ENCODE measurements around the gene FLNA. TPM values are rescaled to one million over a fixed set of nuclear protein-coding genes. Genes with fewer than 3 reads are reported as not detected.

Gene FLNA
- total RNA-seq, 4 donors from 2014 or later = 462 to 1,045 (median 723) TPM

- TF ChIP-seq CTCF (IDR thresholded peaks at IDR 0.05; ENCODE audit: low read depth) = no peak
Observed at GRCh38 chrX:154373340-154374306, 811 bp downstream of the FLNA start.

DNA sequence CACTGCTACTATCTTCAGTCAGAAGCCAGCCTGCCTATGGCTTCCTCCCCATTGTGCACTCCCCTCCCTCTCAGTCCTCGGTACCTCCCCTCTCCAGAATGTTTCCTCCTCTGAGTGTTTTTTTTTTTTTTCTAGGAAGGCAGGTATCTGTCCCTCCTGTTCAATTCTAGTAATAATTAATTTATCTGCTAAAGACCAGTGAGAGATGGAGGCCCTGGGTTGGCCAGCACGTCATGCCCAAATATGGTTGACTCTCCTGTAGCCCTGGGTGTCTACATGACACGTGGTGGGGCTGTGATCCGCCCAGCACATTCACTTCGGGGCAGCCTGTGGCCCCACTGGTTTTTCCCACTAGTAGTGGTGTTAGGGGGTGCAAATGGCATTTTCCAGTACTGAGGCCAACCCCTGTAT lies 1.8 kb downstream of the FLNA start:
- no peak for TF ChIP-seq CTCF (IDR thresholded peaks at IDR 0.05; ENCODE audit: low read depth)

DNA sequence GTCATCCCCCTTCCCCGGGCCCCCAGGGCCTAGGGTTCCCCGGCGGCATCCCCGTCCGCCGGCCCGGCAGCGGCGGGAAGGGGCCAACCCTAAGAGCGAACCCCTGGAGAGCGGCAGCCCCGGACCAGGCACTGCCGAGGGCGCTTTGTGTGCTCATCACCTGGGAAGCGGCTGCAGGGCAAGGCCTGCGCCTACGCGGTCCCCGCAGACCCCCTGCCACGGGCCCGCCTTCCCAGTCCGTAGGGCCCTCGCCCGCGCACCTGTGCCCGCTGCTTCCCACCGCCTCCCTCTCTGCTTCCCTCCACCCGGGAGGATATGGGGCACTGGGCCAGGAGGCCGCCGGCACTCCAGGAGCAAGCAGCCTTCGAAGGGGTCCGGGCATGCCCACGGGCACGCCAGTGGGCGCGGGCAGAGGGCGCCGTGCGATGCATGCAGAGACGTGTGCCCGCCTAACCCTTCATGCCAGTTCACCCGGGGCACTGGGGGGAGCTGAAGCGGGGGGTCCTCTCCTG lies 2.6 kb downstream of the FLNA start:
- TF ChIP-seq CTCF (IDR thresholded peaks at IDR 0.05; ENCODE audit: low read depth) = no peak

DNA sequence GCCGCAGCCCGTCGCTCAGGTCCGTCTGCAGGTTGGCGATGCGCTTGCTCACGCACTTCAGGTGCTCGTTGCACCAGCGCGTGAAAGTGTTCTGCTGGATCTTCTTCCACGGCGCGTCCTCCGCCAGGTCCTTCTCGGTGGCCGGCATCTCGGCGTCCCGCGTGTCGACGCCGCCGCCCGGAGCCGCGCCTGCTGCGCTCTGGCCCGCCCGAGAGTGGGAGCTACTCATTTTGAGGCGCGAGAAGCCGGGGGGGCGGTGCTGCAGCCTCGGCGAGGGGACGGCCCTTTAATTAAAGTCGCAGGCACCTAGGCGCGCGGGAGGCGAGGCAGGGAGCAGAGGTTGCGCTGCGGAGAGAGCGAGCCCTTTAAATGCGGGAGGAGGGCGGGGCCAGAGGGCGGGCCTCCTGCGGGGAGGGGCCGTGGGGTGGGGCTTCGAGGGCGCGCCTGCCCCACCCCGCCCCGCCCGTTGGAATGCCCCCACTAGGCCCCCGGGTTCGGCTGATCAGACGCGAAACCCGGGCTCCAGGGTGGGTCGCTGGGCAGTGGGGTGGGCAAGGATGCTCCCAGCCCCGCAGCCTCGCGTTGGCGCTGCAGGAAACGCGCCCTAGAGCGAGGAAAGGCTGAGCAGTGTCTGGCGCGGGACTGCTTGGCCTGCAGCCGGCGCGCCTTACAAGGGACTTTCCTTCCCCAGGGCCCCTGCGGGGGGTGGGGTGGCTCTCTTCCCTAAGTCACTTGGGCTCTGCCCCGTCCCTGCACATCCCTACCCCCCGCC lies 3.2 kb downstream of the FLNA start:
- no peak for TF ChIP-seq CTCF (IDR thresholded peaks at IDR 0.05; ENCODE audit: low read depth)

DNA sequence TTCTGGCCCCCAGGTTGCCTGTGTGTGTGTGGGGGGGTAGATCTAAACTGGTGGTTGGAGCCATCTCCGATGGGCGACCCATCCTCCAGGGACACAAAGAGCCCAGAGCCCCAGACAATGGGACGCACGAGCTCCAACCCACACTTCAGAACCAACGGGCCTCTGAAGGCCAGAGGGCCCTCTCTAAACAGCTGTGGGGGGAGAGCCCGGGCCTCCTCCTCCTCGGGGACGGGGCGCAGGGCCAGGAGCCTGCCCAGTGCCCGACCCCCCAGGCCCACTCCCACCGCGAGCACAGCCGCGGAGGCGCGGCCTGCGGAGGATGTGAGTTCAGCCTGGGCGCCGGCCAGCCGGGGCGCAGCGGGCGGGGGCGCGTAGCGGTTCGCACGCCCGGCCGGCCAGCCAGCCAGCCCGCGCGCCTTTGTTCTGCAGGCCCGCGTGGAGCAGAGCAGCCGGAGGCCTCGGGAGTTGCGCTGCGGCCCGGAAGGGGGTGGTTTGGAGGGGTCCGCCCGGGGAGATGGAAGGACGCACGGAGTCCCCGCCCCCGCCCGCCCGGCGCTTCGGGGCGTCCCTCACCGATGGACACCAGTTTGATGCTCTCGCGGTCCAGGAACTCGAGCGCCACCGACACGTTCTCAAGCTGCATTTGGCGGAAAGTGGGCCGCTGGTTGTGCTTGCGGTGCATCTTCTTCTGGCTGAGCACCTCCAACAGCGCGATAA lies 4.0 kb downstream of the FLNA start:
- TF ChIP-seq CTCF (IDR thresholded peaks at IDR 0.05; ENCODE audit: low read depth) = no peak

GRCh38 chrX:154369449-154370299 lies 4.8 kb downstream of the FLNA start:
- no peak for TF ChIP-seq CTCF (IDR thresholded peaks at IDR 0.05; ENCODE audit: low read depth)

All from subcutaneous adipose tissue (tissue), 4 donors.